Measurements from ENCODE around the gene INPP4A.
"Not testable (repeated sequence)": the region's sequence is repeated elsewhere in the genome, so short reads cannot be mapped to it uniquely, and the experiment has no call there.

INPP4A gene

DNA sequence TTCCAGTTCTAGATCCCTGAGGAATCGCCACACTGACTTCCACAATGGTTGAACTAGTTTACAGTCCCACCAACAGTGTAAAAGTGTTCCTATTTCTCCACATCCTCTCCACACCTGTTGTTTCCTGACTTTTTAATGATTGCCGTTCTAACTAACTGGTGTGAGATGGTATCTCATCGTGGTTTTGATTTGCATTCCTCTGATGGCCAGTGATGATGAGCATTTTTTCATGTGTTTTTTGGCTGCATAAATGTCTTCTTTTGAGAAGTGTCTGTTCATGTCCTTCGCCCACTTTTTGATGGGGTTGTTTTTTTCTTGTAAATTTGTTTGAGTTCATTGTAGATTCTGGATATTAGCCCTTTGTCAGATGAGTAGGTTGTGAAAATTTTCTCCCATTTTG, 150.0 kb downstream of the INPP4A start:
- peaks cover 14% of the 10 kb centered on the region for H3K36me3 ChIP-seq (ENCODE audit: insufficient read depth, low read length)
- not testable (repeated sequence) for H3K4me3 ChIP-seq (ENCODE audit: low read depth in 1 of 2, low read length in 2 of 2); H3K27ac ChIP-seq (ENCODE audit: low read depth, low read length); H3K9me3 ChIP-seq (ENCODE audit: low read length); H3K4me1 ChIP-seq (ENCODE audit: insufficient read depth, low read length); H3K27me3 ChIP-seq (ENCODE audit: control insufficient read depth in 1 of 2, insufficient read depth in 2 of 2, low read length in 2 of 2); H3K9ac ChIP-seq (ENCODE audit: low read length)

- Histone ChIP-seq H3K4me3 (ENCODE audit: low read depth in 1 of 2, low read length in 2 of 2) (no peak overlapping the region), H3K9ac (ENCODE audit: low read length) (no peak overlapping the region), H3K9me3 (ENCODE audit: low read length) (no peaks in the 10 kb centered on the region), H3K4me1 (ENCODE audit: insufficient read depth, low read length) (no peaks in the 10 kb centered on the region), H3K27ac (ENCODE audit: low read depth, low read length) (no peak overlapping the region), H3K27me3 (ENCODE audit: control insufficient read depth in 1 of 2, insufficient read depth in 2 of 2, low read length in 2 of 2) (no peaks in the 10 kb centered on the region), H3K36me3 (ENCODE audit: insufficient read depth, low read length) (peaks cover 39% of the 10 kb centered on the region)
These were observed 154.2 kb downstream of the INPP4A start for GRCh38 chr2:98598781-98599428.

DNA sequence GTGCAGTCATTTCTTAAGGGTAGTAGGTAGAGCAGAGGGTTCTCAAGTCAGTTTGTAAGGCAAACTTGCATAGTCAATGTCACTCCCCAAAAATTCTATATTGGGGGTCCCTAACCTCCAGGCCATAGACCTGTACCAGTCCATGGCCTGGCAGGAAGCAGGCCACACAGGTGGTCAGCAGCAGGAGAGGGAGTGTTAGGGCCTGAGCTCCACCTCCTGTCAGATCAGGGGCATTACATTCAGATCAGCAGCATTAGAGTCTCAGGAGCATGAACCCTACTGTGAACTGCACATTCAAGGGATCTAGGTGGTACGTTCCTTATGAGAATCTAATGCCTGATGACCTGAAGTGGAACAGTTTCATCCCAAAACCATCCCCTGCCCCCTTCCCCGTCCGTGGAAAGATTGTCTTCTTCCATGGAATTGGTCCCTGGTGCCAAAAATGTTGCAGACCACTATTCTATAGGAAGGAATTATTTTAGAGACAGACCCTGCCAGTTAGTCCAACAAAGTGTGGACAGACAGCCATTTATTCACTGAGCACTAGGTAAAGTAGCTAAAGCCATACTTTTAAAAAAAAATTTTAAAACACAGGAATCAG, 157.0 kb downstream of the INPP4A start:
- Histone ChIP-seq H3K27ac (ENCODE audit: low read depth, low read length) (no peak overlapping the region), H3K4me1 (ENCODE audit: insufficient read depth, low read length) (peaks cover 6% of the 10 kb centered on the region), H3K9ac (ENCODE audit: low read length) (no peak overlapping the region), H3K36me3 (ENCODE audit: insufficient read depth, low read length) (peaks cover 42% of the 10 kb centered on the region), H3K9me3 (ENCODE audit: low read length) (no peaks in the 10 kb centered on the region), H3K27me3 (ENCODE audit: control insufficient read depth in 1 of 2, insufficient read depth in 2 of 2, low read length in 2 of 2) (no peaks in the 10 kb centered on the region), H3K4me3 (ENCODE audit: low read depth in 1 of 2, low read length in 2 of 2) (no peak overlapping the region)

DNA sequence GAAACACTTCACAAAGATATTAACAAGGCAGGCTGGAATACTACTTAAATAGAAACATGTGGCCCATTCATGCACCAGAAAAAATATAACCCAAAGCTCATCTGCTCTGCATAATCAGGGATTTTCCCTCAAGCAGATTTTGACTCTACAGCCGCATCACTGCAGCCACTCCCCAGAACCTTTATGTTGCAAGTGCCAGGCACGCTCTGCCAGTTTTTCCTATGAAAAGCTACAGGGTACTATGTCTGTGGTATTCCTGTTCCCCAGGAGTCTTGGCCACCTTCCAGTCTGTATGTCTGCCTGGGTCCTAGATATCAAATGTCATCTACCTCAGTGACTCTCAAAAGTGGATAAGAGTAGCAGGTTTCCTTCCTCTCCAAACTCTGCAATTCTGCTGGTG, 159.9 kb downstream of the INPP4A start:
- Histone ChIP-seq H3K27me3 (ENCODE audit: control insufficient read depth in 1 of 2, insufficient read depth in 2 of 2, low read length in 2 of 2) (no peaks in the 10 kb centered on the region), H3K9ac (ENCODE audit: low read length) (no peak overlapping the region), H3K4me1 (ENCODE audit: insufficient read depth, low read length) (peaks cover 22% of the 10 kb centered on the region), H3K36me3 (ENCODE audit: insufficient read depth, low read length) (peaks cover 38% of the 10 kb centered on the region), H3K27ac (ENCODE audit: low read depth, low read length) (no peak overlapping the region), H3K4me3 (ENCODE audit: low read depth in 1 of 2, low read length in 2 of 2) (no peak overlapping the region), H3K9me3 (ENCODE audit: low read length) (no peaks in the 10 kb centered on the region)

GRCh38 chr2:98605076-98605475, 160.4 kb downstream of the INPP4A start:
- H3K36me3 ChIP-seq (ENCODE audit: insufficient read depth, low read length): peaks cover 39% of the 10 kb centered on the region
- H3K9me3 ChIP-seq (ENCODE audit: low read length): no peaks in the 10 kb centered on the region
- peaks cover 27% of the 10 kb centered on the region for H3K4me1 ChIP-seq (ENCODE audit: insufficient read depth, low read length)
- H3K9ac ChIP-seq (ENCODE audit: low read length): no peak overlapping the region
- H3K4me3 ChIP-seq (ENCODE audit: low read depth in 1 of 2, low read length in 2 of 2): no peak overlapping the region
- H3K27me3 ChIP-seq (ENCODE audit: control insufficient read depth in 1 of 2, insufficient read depth in 2 of 2, low read length in 2 of 2): no peaks in the 10 kb centered on the region
- no peak overlapping the region for H3K27ac ChIP-seq (ENCODE audit: low read depth, low read length)

DNA sequence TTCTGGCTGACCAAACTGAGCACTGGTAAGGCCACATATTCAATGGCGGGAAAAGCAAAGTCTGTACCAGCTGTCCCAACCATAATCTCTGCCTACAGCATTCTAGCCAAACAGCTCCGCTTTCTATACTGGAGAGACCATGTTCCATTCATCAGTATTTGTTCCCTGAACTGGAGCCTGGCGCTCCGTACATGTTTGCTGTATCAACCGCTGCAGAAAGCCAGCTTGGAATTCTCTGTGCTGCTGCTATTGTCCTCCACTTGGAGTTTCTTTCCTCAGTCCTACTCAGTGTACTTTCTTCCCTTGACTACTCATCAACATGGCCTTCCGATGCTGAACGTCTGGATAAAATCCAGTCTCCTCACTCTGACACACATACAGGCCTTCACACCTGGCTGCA, 161.8 kb downstream of the INPP4A start:
- Histone ChIP-seq H3K9ac (ENCODE audit: low read length) (no peak overlapping the region), H3K9me3 (ENCODE audit: low read length) (no peaks in the 10 kb centered on the region), H3K36me3 (ENCODE audit: insufficient read depth, low read length) (peaks cover 41% of the 10 kb centered on the region), H3K4me3 (ENCODE audit: low read depth in 1 of 2, low read length in 2 of 2) (no peak overlapping the region), H3K27ac (ENCODE audit: low read depth, low read length) (no peak overlapping the region), H3K27me3 (ENCODE audit: control insufficient read depth in 1 of 2, insufficient read depth in 2 of 2, low read length in 2 of 2) (no peaks in the 10 kb centered on the region), H3K4me1 (ENCODE audit: insufficient read depth, low read length) (peaks cover 40% of the 10 kb centered on the region)

- Histone ChIP-seq H3K9ac (ENCODE audit: low read length) (peak overlapping the region; percentile 87), H3K36me3 (ENCODE audit: insufficient read depth, low read length) (peaks cover 36% of the 10 kb centered on the region), H3K27me3 (ENCODE audit: control insufficient read depth in 1 of 2, insufficient read depth in 2 of 2, low read length in 2 of 2) (no peaks in the 10 kb centered on the region), H3K4me1 (ENCODE audit: insufficient read depth, low read length) (peaks cover 42% of the 10 kb centered on the region), H3K4me3 (ENCODE audit: low read depth in 1 of 2, low read length in 2 of 2) (peak overlapping the region; percentile 97 to 98), H3K9me3 (ENCODE audit: low read length) (no peaks in the 10 kb centered on the region), H3K27ac (ENCODE audit: low read depth, low read length) (no peak overlapping the region)
These were observed 162.4 kb downstream of the INPP4A start for GRCh38 chr2:98607104-98607503.

- Histone ChIP-seq H3K27ac (ENCODE audit: low read depth, low read length) (peak overlapping the region; percentile 97), H3K9ac (ENCODE audit: low read length) (peak overlapping the region; percentile 87), H3K4me3 (ENCODE audit: low read depth in 1 of 2, low read length in 2 of 2) (peak overlapping the region; percentile 97 to 98), H3K4me1 (ENCODE audit: insufficient read depth, low read length) (peaks cover 42% of the 10 kb centered on the region), H3K9me3 (ENCODE audit: low read length) (no peaks in the 10 kb centered on the region), H3K36me3 (ENCODE audit: insufficient read depth, low read length) (peaks cover 37% of the 10 kb centered on the region), H3K27me3 (ENCODE audit: control insufficient read depth in 1 of 2, insufficient read depth in 2 of 2, low read length in 2 of 2) (no peaks in the 10 kb centered on the region)
These were observed 163.1 kb downstream of the INPP4A start for GRCh38 chr2:98607741-98608115.

GRCh38 chr2:98608116-98608961, 163.7 kb downstream of the INPP4A start, which contains the start of the genes COA5 and UNC50:
Gene COA5, minus strand, starts transcription at chr2:98608512. Its CDS starts 107 bp downstream, at chr2:98608405.
Gene UNC50, plus strand, starts transcription at chr2:98608589. Its CDS starts 1,171 bp downstream, at chr2:98609760.
- Histone ChIP-seq H3K4me3 (ENCODE audit: low read depth in 1 of 2, low read length in 2 of 2) (peak within 1 kb of the TSS; percentile 97 to 98), H3K27me3 (ENCODE audit: control insufficient read depth in 1 of 2, insufficient read depth in 2 of 2, low read length in 2 of 2) (no peaks in the 10 kb centered on the region), H3K36me3 (ENCODE audit: insufficient read depth, low read length) (peaks cover 34% of the 10 kb centered on the region), H3K9me3 (ENCODE audit: low read length) (no peaks in the 10 kb centered on the region), H3K4me1 (ENCODE audit: insufficient read depth, low read length) (peaks cover 42% of the 10 kb centered on the region), H3K27ac (ENCODE audit: low read depth, low read length) (peak within 1 kb of the TSS; percentile 97), H3K9ac (ENCODE audit: low read length) (peak within 1 kb of the TSS; percentile 97)

GRCh38 chr2:98608962-98609604, 164.4 kb downstream of the INPP4A start:
- H3K9me3 ChIP-seq (ENCODE audit: low read length): no peaks in the 10 kb centered on the region
- H3K36me3 ChIP-seq (ENCODE audit: insufficient read depth, low read length): peaks cover 29% of the 10 kb centered on the region
- peak overlapping the region; percentile 97 for H3K27ac ChIP-seq (ENCODE audit: low read depth, low read length)
- H3K9ac ChIP-seq (ENCODE audit: low read length): peak overlapping the region; percentile 97
- no peaks in the 10 kb centered on the region for H3K27me3 ChIP-seq (ENCODE audit: control insufficient read depth in 1 of 2, insufficient read depth in 2 of 2, low read length in 2 of 2)
- H3K4me3 ChIP-seq (ENCODE audit: low read depth in 1 of 2, low read length in 2 of 2): peak overlapping the region; percentile 97 to 98
- H3K4me1 ChIP-seq (ENCODE audit: insufficient read depth, low read length): peaks cover 42% of the 10 kb centered on the region

Measured in muscle layer of colon (tissue), 2 donors.